ENCODE data around the gene SCAF11. TPM values are rescaled to one million over a fixed set of nuclear protein-coding genes. Genes with fewer than 3 reads are reported as not detected.

Gene SCAF11
- total RNA-seq, 1 experiment from 2014 or later: 79.8 TPM

DNA sequence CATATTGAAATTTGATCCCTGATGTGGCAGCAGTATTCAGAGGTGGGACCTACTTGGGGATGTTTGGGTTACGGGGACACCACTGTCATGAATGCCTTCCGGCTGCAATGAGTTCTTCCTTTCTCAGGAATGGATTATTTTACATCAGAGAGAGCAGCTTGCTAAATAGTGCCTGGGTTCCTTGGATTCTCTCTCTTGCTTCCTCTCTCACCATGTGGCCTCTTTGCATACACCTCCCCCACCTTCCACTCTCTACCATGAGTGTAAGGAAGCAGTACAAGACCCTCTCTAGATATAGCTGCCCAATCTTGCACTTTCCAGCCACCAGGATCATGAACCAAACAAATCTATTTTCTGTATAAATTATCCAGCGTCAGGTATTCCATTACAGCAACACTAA lies 15.4 kb upstream of the SCAF11 start:
- H3K27me3 ChIP-seq (ENCODE audit: insufficient read depth, low read length): no peaks in the 10 kb centered on the region
- no peak overlapping the region for H3K4me3 ChIP-seq (replicated peaks in 1 of 2; ENCODE audit: low read depth in 1 of 2, low read length in 2 of 2)
- RAD21 ChIA-PET (ENCODE audit: low non-redundant PET in 1 of 2, low total read pairs in 2 of 2, uncharacterized antibody in 2 of 2, unreplicated experiment in 2 of 2): no interaction called here
- H3K9me3 ChIP-seq (ENCODE audit: control insufficient read depth in 1 of 2, insufficient read depth in 1 of 2, low read depth in 1 of 2, low read length in 2 of 2): no peaks in the 10 kb centered on the region
- no peaks in the 10 kb centered on the region for H3K4me1 ChIP-seq (ENCODE audit: control insufficient read depth in 1 of 2, insufficient read depth in 2 of 2, low read length in 2 of 2)
- peak overlapping the region; percentile 80 for H2AFZ ChIP-seq (ENCODE audit: low read depth, low read length, poor library complexity, severe bottlenecking)
- POLR2A ChIA-PET: interaction anchor here (1.4 kb wide), 1 partner anchor 14 kb away, joined by 5 read pairs; no protein-coding TSS in a partner anchor
- TF ChIP-seq TCF7L2 (IDR thresholded peaks at IDR 0.05; ENCODE audit: borderline replicate concordance, extremely low read depth, insufficient read depth, insufficient read length) (no peak), EGR1 (IDR thresholded peaks at IDR 0.05; ENCODE audit: low read depth) (no peak), SIN3A (IDR thresholded peaks at IDR 0.05; ENCODE audit: low read depth) (no peak), JUND (IDR thresholded peaks at IDR 0.05) (no peak), YY1 (IDR thresholded peaks at IDR 0.05; ENCODE audit: extremely low read depth, insufficient replicate concordance, low read depth, low read length) (no peak), SP1 (IDR thresholded peaks at IDR 0.05; ENCODE audit: low read depth) (no peak)
- TF ChIP-seq, protein P1, sequence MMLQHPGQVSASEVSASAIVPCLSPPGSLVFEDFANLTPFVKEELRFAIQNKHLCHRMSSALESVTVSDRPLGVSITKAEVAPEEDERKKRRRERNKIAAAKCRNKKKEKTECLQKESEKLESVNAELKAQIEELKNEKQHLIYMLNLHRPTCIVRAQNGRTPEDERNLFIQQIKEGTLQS (IDR thresholded peaks at IDR 0.05): no peak
- DNase-seq (ENCODE audit: low read depth, low spot score) (no peak), ATAC-seq (no peak)
- no peak overlapping the region for H3K9ac ChIP-seq (ENCODE audit: low read length)
- H3K9me2 ChIP-seq (ENCODE audit: insufficient read depth): no peaks in the 10 kb centered on the region
- H3K27ac ChIP-seq (ENCODE audit: low read depth, low read length): no peak overlapping the region
- H3K4me2 ChIP-seq (ENCODE audit: low read length): no peak overlapping the region
- H3K79me2 ChIP-seq (ENCODE audit: insufficient read depth, low read length): no peaks in the 10 kb centered on the region
- no TSS peak for BruUV-seq (replicated peaks)
- intact Hi-C loops (cut with micrococcal nuclease): no loop called here
- no peaks in the 10 kb centered on the region for H4K20me1 ChIP-seq (ENCODE audit: insufficient read depth)
- H3K36me3 ChIP-seq (ENCODE audit: control insufficient read depth in 1 of 2, insufficient read depth in 2 of 2, low read length in 2 of 2): no peaks in the 10 kb centered on the region
- CTCF ChIA-PET: interaction anchor here (1.1 kb wide), 1 partner anchor 462 kb away, joined by 4 read pairs; no protein-coding TSS in a partner anchor

DNA sequence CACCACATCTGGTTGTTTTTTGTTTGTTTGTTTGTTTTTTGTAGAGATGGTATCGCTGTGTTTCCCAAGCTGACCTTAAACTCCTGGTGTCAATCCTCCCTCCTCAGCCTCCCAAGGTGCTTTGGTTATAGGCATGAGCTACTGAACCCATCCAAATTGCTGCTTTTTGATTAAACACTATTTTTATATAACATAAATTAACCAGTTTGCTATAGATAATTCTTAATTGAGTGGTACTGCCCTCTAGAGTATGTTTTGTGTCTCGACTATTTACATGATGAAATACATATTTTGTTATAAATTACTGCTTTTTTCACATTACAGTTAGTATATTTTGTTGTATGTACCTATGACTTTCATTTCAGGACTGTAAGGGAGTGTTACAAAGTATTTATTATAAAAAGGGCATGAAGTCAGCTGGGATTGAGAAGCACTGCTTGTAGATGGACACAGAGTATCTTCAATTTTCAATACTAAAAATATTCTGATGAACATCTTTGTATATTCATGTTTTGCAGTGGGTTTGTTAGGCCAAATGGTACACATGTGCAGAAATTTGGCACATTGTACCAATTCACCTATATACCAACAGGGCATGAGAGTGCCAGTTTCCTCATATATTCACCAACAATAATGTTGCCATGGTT lies 14.9 kb upstream of the SCAF11 start:
- Histone ChIP-seq H3K79me2 (ENCODE audit: insufficient read depth, low read length) (no peaks in the 10 kb centered on the region), H3K9ac (ENCODE audit: low read length) (no peak overlapping the region), H4K20me1 (ENCODE audit: insufficient read depth) (no peaks in the 10 kb centered on the region), H3K9me2 (ENCODE audit: insufficient read depth) (no peaks in the 10 kb centered on the region), H3K27me3 (ENCODE audit: insufficient read depth, low read length) (no peaks in the 10 kb centered on the region), H3K4me3 (replicated peaks in 1 of 2; ENCODE audit: low read depth in 1 of 2, low read length in 2 of 2) (no peak overlapping the region), H2AFZ (ENCODE audit: low read depth, low read length, poor library complexity, severe bottlenecking) (peak overlapping the region; percentile 80), H3K27ac (ENCODE audit: low read depth, low read length) (no peak overlapping the region), H3K4me2 (ENCODE audit: low read length) (no peak overlapping the region), H3K36me3 (ENCODE audit: control insufficient read depth in 1 of 2, insufficient read depth in 2 of 2, low read length in 2 of 2) (no peaks in the 10 kb centered on the region), H3K4me1 (ENCODE audit: control insufficient read depth in 1 of 2, insufficient read depth in 2 of 2, low read length in 2 of 2) (no peaks in the 10 kb centered on the region), H3K9me3 (ENCODE audit: control insufficient read depth in 1 of 2, insufficient read depth in 1 of 2, low read depth in 1 of 2, low read length in 2 of 2) (no peaks in the 10 kb centered on the region)
- intact Hi-C loops (cut with micrococcal nuclease): no loop called here
- CTCF ChIA-PET: interaction anchor here (1.0 to 1.2 kb wide), 3 partner anchors 14 to 462 kb away, joined by 4 to 5 read pairs (median 4); no protein-coding TSS in a partner anchor
- RAD21 ChIA-PET (ENCODE audit: low non-redundant PET in 1 of 2, low total read pairs in 2 of 2, uncharacterized antibody in 2 of 2, unreplicated experiment in 2 of 2): interaction anchor here in 1 of 2 experiments (0.6 kb wide), 1 partner anchor 10 kb away, joined by 3 read pairs; no protein-coding TSS in a partner anchor
- POLR2A ChIA-PET: interaction anchor here (1.4 kb wide), 1 partner anchor 13 kb away, joined by 5 read pairs; no protein-coding TSS in a partner anchor
- DNase-seq (ENCODE audit: low read depth, low spot score) (no peak), ATAC-seq (0 out of 2 replicates have a peak, but pooled peaks have one; percentile 54)
- BruUV-seq (replicated peaks): no TSS peak
- TF ChIP-seq RAD21 (IDR thresholded peaks at IDR 0.05; ENCODE audit: low read depth): peak; percentile 61
- TF ChIP-seq SP1 (IDR thresholded peaks at IDR 0.05; ENCODE audit: low read depth): 0 out of 2 replicates have a peak, but pooled peaks have one; percentile 11
- TF ChIP-seq TCF7L2 (IDR thresholded peaks at IDR 0.05; ENCODE audit: borderline replicate concordance, extremely low read depth, insufficient read depth, insufficient read length): no peak
- TF ChIP-seq SIN3A (IDR thresholded peaks at IDR 0.05; ENCODE audit: low read depth): 0 out of 2 replicates have a peak, but pooled peaks have one; percentile 21
- TF ChIP-seq, protein P2, sequence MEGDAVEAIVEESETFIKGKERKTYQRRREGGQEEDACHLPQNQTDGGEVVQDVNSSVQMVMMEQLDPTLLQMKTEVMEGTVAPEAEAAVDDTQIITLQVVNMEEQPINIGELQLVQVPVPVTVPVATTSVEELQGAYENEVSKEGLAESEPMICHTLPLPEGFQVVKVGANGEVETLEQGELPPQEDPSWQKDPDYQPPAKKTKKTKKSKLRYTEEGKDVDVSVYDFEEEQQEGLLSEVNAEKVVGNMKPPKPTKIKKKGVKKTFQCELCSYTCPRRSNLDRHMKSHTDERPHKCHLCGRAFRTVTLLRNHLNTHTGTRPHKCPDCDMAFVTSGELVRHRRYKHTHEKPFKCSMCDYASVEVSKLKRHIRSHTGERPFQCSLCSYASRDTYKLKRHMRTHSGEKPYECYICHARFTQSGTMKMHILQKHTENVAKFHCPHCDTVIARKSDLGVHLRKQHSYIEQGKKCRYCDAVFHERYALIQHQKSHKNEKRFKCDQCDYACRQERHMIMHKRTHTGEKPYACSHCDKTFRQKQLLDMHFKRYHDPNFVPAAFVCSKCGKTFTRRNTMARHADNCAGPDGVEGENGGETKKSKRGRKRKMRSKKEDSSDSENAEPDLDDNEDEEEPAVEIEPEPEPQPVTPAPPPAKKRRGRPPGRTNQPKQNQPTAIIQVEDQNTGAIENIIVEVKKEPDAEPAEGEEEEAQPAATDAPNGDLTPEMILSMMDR (IDR thresholded peaks at IDR 0.05 in 2 of 3, conservative IDR thresholded peaks at IDR 0.05 in 1 of 3; ENCODE audit: borderline replicate concordance in 1 of 3, insufficient read depth in 1 of 3, low read depth in 2 of 3, low read length in 2 of 3): peak in 2 of 3 experiments; percentile 54 to 70; a peak in 3 of 6 replicates
- TF ChIP-seq, protein P1 (IDR thresholded peaks at IDR 0.05): no peak
- peak; percentile 40 for TF ChIP-seq POLR2A (IDR thresholded peaks at IDR 0.05; ENCODE audit: borderline replicate concordance, extremely low read depth, insufficient read depth, insufficient read length)
- TF ChIP-seq CEBPB (IDR thresholded peaks at IDR 0.05; ENCODE audit: low read depth): peak; percentile 44; the same call in 1 of the 2 replicates
- no peak for TF ChIP-seq YY1 (IDR thresholded peaks at IDR 0.05; ENCODE audit: extremely low read depth, insufficient replicate concordance, low read depth, low read length)
- TF ChIP-seq EGR1 (IDR thresholded peaks at IDR 0.05; ENCODE audit: low read depth): no peak

Measured in HCT116 (cell line).